Gastroesophageal sphincter (tissue), 4 donors: ENCODE data around the gene PLAC1. TPM values are rescaled to one million over a fixed set of nuclear protein-coding genes. Genes with fewer than 3 reads are reported as not detected.

Source experiments
- ATAC-seq: fragments of 150-250 bp; one replicate; pipeline ENCODE4 v1.9.1; 2016; ENCODE audit warnings: mild to moderate bottlenecking, moderate library complexity
- H3K27ac ChIP-seq, 4 donors: fragments of 200-600 bp; sonication (generic) in 3 of 4; 1 replicate in 3 of 4; 2 replicates in 1 of 4; pipeline ENCODE4 v1.5.1; 2016 to 2019
- H3K27me3 ChIP-seq: fragments of 200-600 bp; sonication (generic); one replicate; pipeline ENCODE4 v1.5.1; 2019
- H3K36me3 ChIP-seq, 2 donors: fragments of 200-600 bp; sonication (generic); one replicate each; pipeline ENCODE4 v1.5.1; 2019; ENCODE audit warnings: control low read depth in 1 of 2
- H3K4me1 ChIP-seq, 3 donors: fragments of 200-600 bp; sonication (generic); 1 replicate in 2 of 3; 2 replicates in 1 of 3; pipeline ENCODE4 v1.5.1; 2016 to 2019; ENCODE audit warnings: control low read depth in 2 of 3
- H3K4me3 ChIP-seq, 2 donors: fragments of 200-600 bp; sonication (generic); one replicate each; pipeline ENCODE4 v1.5.1; 2019; ENCODE audit warnings: mild to moderate bottlenecking in 1 of 2, moderate library complexity in 1 of 2
- H3K9me3 ChIP-seq, 3 donors: fragments of 200-600 bp; sonication (generic); one replicate each; pipeline ENCODE4 v1.5.1; 2017 to 2019; ENCODE audit warnings: control low read depth in 2 of 3
- CTCF ChIP-seq, 4 experiments: fragments of 200-600 bp in 2 of 4; fragments of 450-650 bp in 2 of 4; sonication (generic) in 1 of 4; IDR thresholded peaks; one replicate each; pipeline ENCODE4 v1.5.1; 2017 to 2019; ENCODE audit warnings: antibody characterized with exemption in 4 of 4, mild to moderate bottlenecking in 2 of 4, moderate library complexity in 2 of 4
- EP300 ChIP-seq: sonication (generic); formaldehyde crosslinking; IDR thresholded peaks from one replicate; pipeline ENCODE4 v1.6.1; 2017; ENCODE audit warnings: antibody characterized with exemption, mild to moderate bottlenecking
- POLR2A ChIP-seq, 2 donors: fragments of 450-650 bp; IDR thresholded peaks; one replicate each; pipeline ENCODE4 v1.6.1; 2017; ENCODE audit warnings: antibody characterized with exemption in 2 of 2, mild to moderate bottlenecking in 2 of 2, moderate library complexity in 1 of 2
- POLR2AphosphoS5 ChIP-seq: sonication (generic); formaldehyde crosslinking; IDR thresholded peaks from one replicate; pipeline ENCODE4 v1.6.1; 2017; ENCODE audit warnings: antibody characterized with exemption
- WGBS, 2 donors: methylation state at CpG; one replicate each; pipeline ENCODE4 v1.1.5; 2018; ENCODE audit warnings: low coverage in 1 of 2; 5-methylcytosine and 5-hydroxymethylcytosine counted together
- total RNA-seq, 4 donors: library from RNA; depleted of rRNA; stranded (reverse); fragments of >200 nt; gene quantifications; one replicate each; pipeline ENCODE4 v1.1.0, GENCODE V29; 2016

The PLAC1 gene
- total RNA-seq, 4 donors from 2014 or later = not detected

- Histone ChIP-seq H3K4me3 (no peak overlapping the region), H3K36me3 (no peaks in the 10 kb centered on the region), H3K27ac (no peak overlapping the region), H3K9me3 (no peaks in the 10 kb centered on the region), H3K27me3 (no peaks in the 10 kb centered on the region), H3K4me1 (no peaks in the 10 kb centered on the region)
- no peak for TF ChIP-seq POLR2A (IDR thresholded peaks at IDR 0.05)
- TF ChIP-seq CTCF (IDR thresholded peaks at IDR 0.05) = no peak
- no peak for TF ChIP-seq EP300
- TF ChIP-seq POLR2AphosphoS5 = no peak
- WGBS, 2 donors = 62 to 86% methylated on average over 1 to 2 of the region's 2 CpGs
- no peak for ATAC-seq
Measured at GRCh38 chrX:134693644-134694043, 35.4 kb upstream of the PLAC1 start.

GRCh38 chrX:134692990-134693389 is 34.7 kb upstream of the PLAC1 start:
- H3K4me1 ChIP-seq = no peaks in the 10 kb centered on the region
- H3K27me3 ChIP-seq = no peaks in the 10 kb centered on the region
- no peaks in the 10 kb centered on the region for H3K9me3 ChIP-seq
- H3K36me3 ChIP-seq = no peaks in the 10 kb centered on the region
- H3K27ac ChIP-seq = no peak overlapping the region
- ATAC-seq = no peak
- 45 to 60% methylated on average over 1 of the region's 1 CpG for WGBS, 2 donors
- no peak for TF ChIP-seq POLR2AphosphoS5
- no peak for TF ChIP-seq EP300
- no peak for TF ChIP-seq CTCF (IDR thresholded peaks at IDR 0.05)
- no peak for TF ChIP-seq POLR2A (IDR thresholded peaks at IDR 0.05)
- H3K4me3 ChIP-seq = no peak overlapping the region

GRCh38 chrX:134692233-134692632 is 34.0 kb upstream of the PLAC1 start:
- TF ChIP-seq POLR2A (IDR thresholded peaks at IDR 0.05) (no peak), CTCF (IDR thresholded peaks at IDR 0.05) (no peak), EP300 (no peak), POLR2AphosphoS5 (no peak)
- no peaks in the 10 kb centered on the region for H3K9me3 ChIP-seq
- no peaks in the 10 kb centered on the region for H3K4me1 ChIP-seq
- H3K36me3 ChIP-seq = no peaks in the 10 kb centered on the region
- H3K4me3 ChIP-seq = no peak overlapping the region
- no peak for ATAC-seq
- no peak overlapping the region for H3K27ac ChIP-seq
- 27 to 83% methylated on average over 1 of the region's 1 CpG for WGBS, 2 donors
- H3K27me3 ChIP-seq = no peaks in the 10 kb centered on the region

GRCh38 chrX:134691453-134691852 is 33.2 kb upstream of the PLAC1 start:
- no peaks in the 10 kb centered on the region for H3K27me3 ChIP-seq
- H3K4me3 ChIP-seq = no peak overlapping the region
- no peak overlapping the region for H3K27ac ChIP-seq
- 70 to 95% methylated on average over 5 to 7 of the region's 7 CpGs for WGBS, 2 donors
- no peaks in the 10 kb centered on the region for H3K9me3 ChIP-seq
- no peak for ATAC-seq
- no peak for TF ChIP-seq POLR2AphosphoS5
- H3K4me1 ChIP-seq = no peaks in the 10 kb centered on the region
- no peaks in the 10 kb centered on the region for H3K36me3 ChIP-seq

GRCh38 chrX:134688839-134689238 is 30.6 kb upstream of the PLAC1 start:
- Histone ChIP-seq H3K27ac (no peak overlapping the region), H3K4me3 (no peak overlapping the region), H3K9me3 (no peaks in the 10 kb centered on the region), H3K4me1 (no peaks in the 10 kb centered on the region), H3K36me3 (no peaks in the 10 kb centered on the region), H3K27me3 (no peaks in the 10 kb centered on the region)
- WGBS, 2 donors = 43 to 60% methylated on average over 1 of the region's 1 CpG
- no peak for TF ChIP-seq CTCF (IDR thresholded peaks at IDR 0.05)
- TF ChIP-seq POLR2AphosphoS5 = no peak
- no peak for TF ChIP-seq POLR2A (IDR thresholded peaks at IDR 0.05)
- ATAC-seq = no peak
